Esophagus (tissue), 2 donors: Measurements from ENCODE around the gene RNF5. TPM values are rescaled to one million over a fixed set of nuclear protein-coding genes. Genes with fewer than 3 reads are reported as not detected.
"Not testable (repeated sequence)": the region's sequence is repeated elsewhere in the genome, so short reads cannot be mapped to it uniquely, and the experiment has no call there.

Experiments used
- H3K27ac ChIP-seq, 2 donors: one replicate each; pipeline ENCODE4 v1.5.1; 2013; ENCODE audit warnings: low read depth in 2 of 2, mild to moderate bottlenecking in 2 of 2, inconsistent platforms in 1 of 2, low read length in 1 of 2, moderate library complexity in 1 of 2
- H3K27me3 ChIP-seq, 2 donors: one replicate each; pipeline ENCODE4 v1.6.1; 2013; ENCODE audit warnings: low read length in 2 of 2, control low read depth in 1 of 2, mild to moderate bottlenecking in 1 of 2; ENCODE audit not compliant: insufficient read depth in 2 of 2, control insufficient read depth in 1 of 2
- H3K36me3 ChIP-seq, 2 donors: one replicate each; pipeline ENCODE4 v1.6.1; 2013; ENCODE audit warnings: low read length in 1 of 2; ENCODE audit not compliant: control insufficient read depth in 2 of 2, insufficient read depth in 2 of 2
- H3K4me1 ChIP-seq, 2 donors: one replicate each; pipeline ENCODE4 v1.6.1; 2013; ENCODE audit warnings: low read length in 1 of 2; ENCODE audit not compliant: control insufficient read depth in 2 of 2, insufficient read depth in 2 of 2
- H3K4me3 ChIP-seq, 2 donors: one replicate each; pipeline ENCODE4 v1.5.1; 2013; ENCODE audit warnings: low read length in 2 of 2, mild to moderate bottlenecking in 2 of 2, low read depth in 1 of 2, moderate library complexity in 1 of 2
- H3K9me3 ChIP-seq, 2 donors: one replicate each; pipeline ENCODE4 v1.6.1; 2013; ENCODE audit warnings: mild to moderate bottlenecking in 2 of 2, low read depth in 1 of 2, low read length in 1 of 2, moderate library complexity in 1 of 2; ENCODE audit not compliant: control insufficient read depth in 2 of 2, insufficient read depth in 1 of 2
- WGBS, 2 donors: extraction: QIAGEN DNeasy Blood & Tissue Kit; methylation state at CpG; one replicate each; pipeline ENCODE4 v1.1.7; 2013; 5-methylcytosine and 5-hydroxymethylcytosine counted together
- polyA plus RNA-seq, 2 donors: library from polyadenylated mRNA; stranded (reverse); fragments of 200-250 nt; gene quantifications; one replicate each; pipeline ENCODE4 v1.2.3, GENCODE V29; 2013
- donor health status: healthy with polysubstance abuse.
- donor health status: Bipolar disorder and iron deficiency.

RNF5 gene
- polyA plus RNA-seq, 2 donors, result 36.3 to 44.9 TPM

- Histone ChIP-seq H3K9me3 (no peaks in the 10 kb centered on the region), H3K27ac (no peak overlapping the region), H3K4me1 (no peaks in the 10 kb centered on the region), H3K27me3 (no peaks in the 10 kb centered on the region), H3K4me3 (no peak overlapping the region), H3K36me3 (no peaks in the 10 kb centered on the region)
- 83% methylated on average over 9 of the region's 9 CpGs for WGBS, 2 donors
Observed at GRCh38 chr6:32203426-32204267, 25.4 kb downstream of the RNF5 start.

DNA sequence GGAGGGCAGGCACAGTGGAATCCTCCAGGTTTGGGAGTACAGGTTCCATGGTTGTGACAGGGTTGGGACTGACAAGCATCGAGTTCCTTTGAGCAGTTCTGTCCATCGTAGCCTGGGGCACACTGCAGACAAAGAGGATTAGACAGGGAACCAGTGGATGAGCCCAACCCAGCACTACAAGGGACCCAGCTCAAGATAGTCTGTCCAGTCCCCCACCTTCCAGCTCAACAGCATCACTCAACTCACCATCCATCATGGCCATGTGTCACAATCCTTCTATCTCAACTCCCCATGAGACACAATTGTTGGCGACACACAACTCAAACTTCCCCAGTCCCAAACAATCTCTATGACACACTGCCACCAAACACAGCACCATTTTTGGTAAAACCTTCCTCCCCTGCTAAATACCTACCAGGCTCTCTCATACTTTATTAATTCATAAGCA is 26.1 kb downstream of the RNF5 start:
- no peaks in the 10 kb centered on the region for H3K36me3 ChIP-seq
- WGBS, 2 donors, result 88 to 90% methylated on average over 3 of the region's 3 CpGs
- H3K27ac ChIP-seq, result no peak overlapping the region
- no peaks in the 10 kb centered on the region for H3K27me3 ChIP-seq
- H3K9me3 ChIP-seq, result no peaks in the 10 kb centered on the region
- H3K4me3 ChIP-seq, result no peak overlapping the region
- no peaks in the 10 kb centered on the region for H3K4me1 ChIP-seq

- Histone ChIP-seq H3K9me3 (no peaks in the 10 kb centered on the region), H3K27ac (no peak overlapping the region), H3K36me3 (no peaks in the 10 kb centered on the region), H3K4me1 (no peaks in the 10 kb centered on the region), H3K27me3 (no peaks in the 10 kb centered on the region), H3K4me3 (no peak overlapping the region)
- 65 to 89% methylated on average over 1 of the region's 1 CpG for whole genome bisulfite sequencing, 2 donors
Observed at GRCh38 chr6:32208996-32209395, 30.8 kb downstream of the RNF5 start.

GRCh38 chr6:32210191-32210601 is 32.0 kb downstream of the RNF5 start:
- no peak overlapping the region for H3K27ac ChIP-seq
- H3K4me1 ChIP-seq, result no peaks in the 10 kb centered on the region
- H3K4me3 ChIP-seq, result no peak overlapping the region
- no peaks in the 10 kb centered on the region for H3K36me3 ChIP-seq
- WGBS, 2 donors, result 89 to 90% methylated on average over 5 of the region's 5 CpGs
- H3K27me3 ChIP-seq, result no peaks in the 10 kb centered on the region
- no peaks in the 10 kb centered on the region for H3K9me3 ChIP-seq

DNA sequence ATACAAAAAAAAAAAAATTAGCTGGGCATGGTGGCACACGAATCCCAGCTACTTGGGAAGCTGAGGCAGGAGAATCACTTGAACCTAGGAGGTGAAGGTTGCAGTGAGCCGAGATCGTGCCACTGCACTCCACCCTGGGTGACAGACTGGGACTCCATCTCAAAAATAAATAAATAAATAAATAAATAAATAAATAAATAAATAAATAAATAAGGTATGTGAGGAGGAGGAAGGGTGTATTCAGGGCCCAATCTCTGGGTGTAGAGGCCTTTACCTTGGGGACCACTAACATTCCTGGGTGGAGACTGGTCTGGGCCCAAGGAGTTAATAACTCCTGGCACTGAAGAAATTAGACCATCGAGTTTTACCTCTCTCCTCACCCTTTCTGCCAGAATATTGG is 33.2 kb downstream of the RNF5 start:
- H3K27me3 ChIP-seq, H3K36me3 ChIP-seq, H3K4me3 ChIP-seq, H3K4me1 ChIP-seq, H3K9me3 ChIP-seq, H3K27ac ChIP-seq: not testable (repeated sequence)
- 88 to 89% methylated on average over 4 of the region's 4 CpGs for WGBS, 2 donors

- Histone ChIP-seq H3K27me3 (no peaks in the 10 kb centered on the region), H3K4me3 (no peak overlapping the region), H3K27ac (no peak overlapping the region), H3K4me1 (no peaks in the 10 kb centered on the region), H3K9me3 (no peaks in the 10 kb centered on the region), H3K36me3 (no peaks in the 10 kb centered on the region)
- 82 to 83% methylated on average over 12 of the region's 12 CpGs for WGBS, 2 donors
Observed at GRCh38 chr6:32212076-32212760, 34.0 kb downstream of the RNF5 start.

- no peak overlapping the region for H3K27ac ChIP-seq
- no peaks in the 10 kb centered on the region for H3K27me3 ChIP-seq
- no peak overlapping the region for H3K4me3 ChIP-seq
- no peaks in the 10 kb centered on the region for H3K9me3 ChIP-seq
- WGBS, 2 donors, result 89 to 92% methylated on average over 6 of the region's 6 CpGs
- H3K36me3 ChIP-seq, result no peaks in the 10 kb centered on the region
- H3K4me1 ChIP-seq, result no peaks in the 10 kb centered on the region
Observed at GRCh38 chr6:32213649-32214048, 35.4 kb downstream of the RNF5 start.

DNA sequence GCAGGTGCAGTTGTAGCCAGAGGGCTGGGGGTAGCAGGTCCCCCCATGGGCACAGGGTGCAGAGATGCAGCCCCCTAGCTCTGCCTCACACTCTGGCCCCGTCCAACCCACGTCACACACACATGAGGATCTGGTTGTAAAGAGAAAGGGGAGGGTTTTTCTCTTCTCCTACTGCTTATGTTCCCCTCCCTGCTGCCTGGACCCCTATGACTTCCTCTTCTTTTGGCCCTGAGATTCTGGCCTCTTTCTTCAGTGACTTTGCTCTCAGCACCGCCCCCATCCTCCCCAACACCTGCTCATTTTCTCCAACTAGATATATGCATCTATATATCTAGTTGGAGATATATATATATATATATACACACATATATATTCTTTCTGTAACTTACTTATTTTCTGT is 35.9 kb downstream of the RNF5 start:
- Histone ChIP-seq H3K4me1 (no peaks in the 10 kb centered on the region), H3K27me3 (no peaks in the 10 kb centered on the region), H3K4me3 (no peak overlapping the region), H3K36me3 (no peaks in the 10 kb centered on the region), H3K27ac (no peak overlapping the region), H3K9me3 (no peaks in the 10 kb centered on the region)
- 85 to 89% methylated on average over 3 of the region's 3 CpGs for WGBS, 2 donors

GRCh38 chr6:32215617-32216016 is 37.4 kb downstream of the RNF5 start:
- Histone ChIP-seq H3K9me3 (no peaks in the 10 kb centered on the region), H3K27me3 (no peaks in the 10 kb centered on the region), H3K4me3 (no peak overlapping the region), H3K4me1 (no peaks in the 10 kb centered on the region), H3K36me3 (no peaks in the 10 kb centered on the region), H3K27ac (no peak overlapping the region)
- WGBS, 2 donors, result 97% methylated on average over 4 of the region's 4 CpGs

DNA sequence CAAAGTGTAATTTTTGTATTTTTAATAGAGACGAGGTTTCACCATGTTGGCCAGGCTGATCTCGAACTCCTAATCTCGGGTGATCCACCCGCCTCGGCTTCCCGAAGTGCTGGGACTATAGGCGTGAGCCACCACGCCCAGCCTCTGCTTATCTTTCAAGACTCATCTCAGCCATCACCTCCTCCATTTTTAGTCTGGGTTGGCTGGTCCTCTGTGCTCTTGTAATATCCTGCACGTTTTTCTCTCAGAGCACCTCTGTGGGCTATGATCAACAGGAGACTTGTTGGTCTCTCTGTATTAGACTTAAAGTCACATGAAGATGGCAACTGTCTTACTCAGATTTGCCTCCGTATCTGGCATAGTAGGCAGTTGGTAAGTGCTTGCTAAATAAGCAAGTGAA is 38.1 kb downstream of the RNF5 start:
- Histone ChIP-seq H3K36me3 (no peaks in the 10 kb centered on the region), H3K4me3 (no peak overlapping the region), H3K27ac (no peak overlapping the region), H3K27me3 (no peaks in the 10 kb centered on the region), H3K9me3 (no peaks in the 10 kb centered on the region), H3K4me1 (no peaks in the 10 kb centered on the region)
- WGBS, 2 donors, result 87 to 91% methylated on average over 10 of the region's 10 CpGs
